EH (cell line): ENCODE results near the gene SP7.
"Not testable (repeated sequence)": the region's sequence is repeated elsewhere in the genome, so short reads cannot be mapped to it uniquely, and the experiment has no call there.

Source experiments
- DNase-seq: peaks from one replicate; pipeline ENCODE4 v3.0.0-alpha.2; 2015; ENCODE audit warnings: low read depth

Gene SP7

GRCh38 chr12:53320352-53321195 lies 15.6 kb downstream of the SP7 start:
- DNase-seq, result no peak

- no peak for DNase-seq
Observed at GRCh38 chr12:53313996-53314395, 22.2 kb downstream of the SP7 start.

- DNase-seq, result no peak
Observed at GRCh38 chr12:53308276-53308675, 27.9 kb downstream of the SP7 start.

- no peak for DNase-seq
Observed at GRCh38 chr12:53306826-53307225, 29.3 kb downstream of the SP7 start.

- DNase-seq, result no peak
Observed at GRCh38 chr12:53302903-53303302, 33.3 kb downstream of the SP7 start.

- peak; percentile 68 for DNase-seq
Observed at GRCh38 chr12:53300187-53300586, 36.0 kb downstream of the SP7 start.

- peak; percentile 88 for DNase-seq
Observed at GRCh38 chr12:53299454-53300180, 36.5 kb downstream of the SP7 start, which contains the start of gene MYG1. Gene MYG1 (plus strand): TSS chr12:53299695. CDS start chr12:53299738, 43 bp downstream.

GRCh38 chr12:53299101-53299453 lies 37.1 kb downstream of the SP7 start:
- peak; percentile 93 for DNase-seq

GRCh38 chr12:53298164-53298563 lies 38.0 kb downstream of the SP7 start:
- DNase-seq, result peak; percentile 99

GRCh38 chr12:53297106-53297505 lies 39.0 kb downstream of the SP7 start:
- DNase-seq, result not testable (repeated sequence)

GRCh38 chr12:53295891-53296219 lies 40.3 kb downstream of the SP7 start:
- DNase-seq, result no peak

GRCh38 chr12:53295070-53295890 lies 40.9 kb downstream of the SP7 start, which contains the start of gene PFDN5:
Gene PFDN5 (plus strand): TSS chr12:53295542. CDS start chr12:53295568, 26 bp downstream.
- DNase-seq, result peak; percentile 90

GRCh38 chr12:53292426-53292825 lies 43.7 kb downstream of the SP7 start:
- DNase-seq, result no peak

- DNase-seq, result peak; percentile 46
Observed at GRCh38 chr12:53290661-53291060, 45.5 kb downstream of the SP7 start.

GRCh38 chr12:53289891-53290290 lies 46.3 kb downstream of the SP7 start:
- DNase-seq, result peak; percentile 62

GRCh38 chr12:53288322-53288721 lies 47.8 kb downstream of the SP7 start:
- no peak for DNase-seq

GRCh38 chr12:53287741-53288216 lies 48.4 kb downstream of the SP7 start:
- peak; percentile 69 for DNase-seq

GRCh38 chr12:53286448-53286847 lies 49.7 kb downstream of the SP7 start:
- DNase-seq, result no peak

- DNase-seq, result no peak
Observed at GRCh38 chr12:53279888-53280498, 56.2 kb downstream of the SP7 start.

- no peak for DNase-seq
Observed at GRCh38 chr12:53279283-53279869, 56.8 kb downstream of the SP7 start.

GRCh38 chr12:53277981-53278380 lies 58.2 kb downstream of the SP7 start:
- no peak for DNase-seq
